ENCODE measurements around the gene NLGN1. TPM values are rescaled to one million over a fixed set of nuclear protein-coding genes. Genes with fewer than 3 reads are reported as not detected.

Gene NLGN1
- total and polyA plus RNA-seq, 9 of the 15 experiments (the other 6 are each of a cell fraction or from before 2014, with no cell fraction given), result under 0.01 to 0.01 TPM; not detected in 7

GRCh38 chr3:173587055-173587454 is 189.5 kb downstream of the NLGN1 start (continued):
- no peak for TF ChIP-seq SFPQ (IDR thresholded peaks at IDR 0.05; ENCODE audit: low read depth, low read length)
- TF ChIP-seq NFATC3 (IDR thresholded peaks at IDR 0.05), result no peak
- no peak for TF ChIP-seq ZNF584 (CRISPR knock-in tag; IDR thresholded peaks at IDR 0.05; ENCODE audit: low read depth)
- TF ChIP-seq ZEB2 (IDR thresholded peaks at IDR 0.05), result no peak
- no peak for TF ChIP-seq CHD1 (IDR thresholded peaks at IDR 0.05; ENCODE audit: low read length)
- TF ChIP-seq KDM5B (IDR thresholded peaks at IDR 0.05; ENCODE audit: insufficient replicate concordance, low read depth, low read length), result no peak
- no peak for TF ChIP-seq HSF4 (CRISPR knock-in tag; IDR thresholded peaks at IDR 0.05; ENCODE audit: borderline replicate concordance)

GRCh38 chr3:173588556-173588955 is 191.0 kb downstream of the NLGN1 start:
- ATAC-seq (no peak), FAIRE-seq (no peak), DNase-seq (ENCODE audit: extremely low read depth in 1 of 4, low spot score in 3 of 4) (no peak)
- Histone ChIP-seq H3K9me3 (replicated peaks; ENCODE audit: control insufficient read depth, insufficient read depth, low read depth, low read length) (no peaks in the 10 kb centered on the region), H3K4me3 (no peak overlapping the region), H2AFZ (ENCODE audit: low read depth, low read length) (no peak overlapping the region), H3K36me3 (ENCODE audit: control insufficient read depth, insufficient read depth, low read length) (no peaks in the 10 kb centered on the region), H3K9me1 (ENCODE audit: control insufficient read depth, insufficient read depth, low read length) (no peaks in the 10 kb centered on the region), H3K9ac (ENCODE audit: insufficient read depth in 1 of 2, low read depth in 2 of 2, low read length in 2 of 2) (no peak overlapping the region), H3K4me2 (ENCODE audit: insufficient read depth, low read length) (no peak overlapping the region), H3K27ac (ENCODE audit: extremely low read depth, low read depth, low read length) (no peak overlapping the region), H3K27me3 (ENCODE audit: control insufficient read depth in 2 of 2, insufficient read depth in 2 of 2, low read length in 2 of 2) (no peaks in the 10 kb centered on the region), H3K4me1 (replicated peaks in 1 of 2; ENCODE audit: control insufficient read depth in 2 of 2, insufficient read depth in 2 of 2, low read length in 2 of 2) (no peaks in the 10 kb centered on the region), H3K79me2 (ENCODE audit: control insufficient read depth, insufficient read depth, low read length) (no peaks in the 10 kb centered on the region), H4K20me1 (replicated peaks; ENCODE audit: control insufficient read depth, insufficient read depth, low read length) (no peaks in the 10 kb centered on the region)
- ChIA-PET POLR2A (no interaction called here), CTCF (ENCODE audit: low intra/inter-chr PET ratio) (no interaction called here)
- BruUV-seq (replicated peaks), result no TSS peak
- in situ Hi-C loops (cut with MboI), result no loop called here
- WGBS (ENCODE audit: insufficient coverage, low coverage, missing lambda C conversion rate), result 0% methylated on average over 3 of the region's 3 CpGs
- intact Hi-C loops (cut with micrococcal nuclease), result no loop called here
- TF ChIP-seq U2AF2 (optimal IDR thresholded peaks at IDR 0.05; ENCODE audit: low read depth, low read length) (no peak), ZNF740 (CRISPR knock-in tag; IDR thresholded peaks at IDR 0.05) (no peak), ZNF740 (tag; IDR thresholded peaks at IDR 0.05) (no peak), KDM2B (CRISPR knock-in tag; IDR thresholded peaks at IDR 0.05) (no peak), PTRF (tag; IDR thresholded peaks at IDR 0.05) (no peak), RFX1 (IDR thresholded peaks at IDR 0.05) (no peak), SAFB2 (IDR thresholded peaks at IDR 0.05; ENCODE audit: borderline replicate concordance, low read depth, low read length, severe bottlenecking) (no peak), SIRT6 (IDR thresholded peaks at IDR 0.05; ENCODE audit: low read depth, low read length) (no peak), SREBF2 (CRISPR knock-in tag; IDR thresholded peaks at IDR 0.05) (no peak), ELF1 (tag; IDR thresholded peaks at IDR 0.05) (no peak), NCOA2 (IDR thresholded peaks at IDR 0.05; ENCODE audit: partially characterized antibody in 2 of 2) (no peak), NFXL1 (CRISPR knock-in tag; IDR thresholded peaks at IDR 0.05) (no peak), ZC3H8 (IDR thresholded peaks at IDR 0.05) (no peak), ZBTB8A (IDR thresholded peaks at IDR 0.05; ENCODE audit: partially characterized antibody) (no peak)
